Brain microvascular endothelial cell (primary cell): ENCODE data around the gene DGKE.

Experiments
- DNase-seq: peaks from one replicate; pipeline ENCODE4 v3.0.0-alpha.2; 2020
- H3K27ac ChIP-seq: fragments of 250-450 bp; sonication (Bioruptor Pico); 2 replicates; pipeline ENCODE4 v1.5.1; 2020; ENCODE audit warnings: mild to moderate bottlenecking, moderate library complexity
- H3K27me3 ChIP-seq: fragments of 250-450 bp; sonication (Bioruptor Pico); replicated peaks from 2 replicates; pipeline ENCODE4 v1.5.1; 2020; ENCODE audit warnings: mild to moderate bottlenecking
- H3K36me3 ChIP-seq: fragments of 250-450 bp; sonication (Bioruptor Pico); replicated peaks from 2 replicates; pipeline ENCODE4 v1.5.1; 2020; ENCODE audit warnings: mild to moderate bottlenecking
- H3K4me3 ChIP-seq: 2 replicates; pipeline ENCODE4 v1.5.1; 2011; ENCODE audit warnings: low read depth, mild to moderate bottlenecking, control low read depth, low read length, moderate library complexity
- in situ Hi-C: cut with HindIII; loops from 2 replicates; pipeline ENCODE4 v1.10.0; 2017; ENCODE audit warnings: low sequenced_read_pairs, low pct_ligation_motif_present
- TF ChIP-seq, protein P1 (sequence below): IDR thresholded peaks from 2 replicates; pipeline ENCODE4 v1.5.1; 2011; ENCODE audit warnings: low read depth, mild to moderate bottlenecking, moderate library complexity, low read length, control low read depth, inconsistent platforms; ENCODE audit errors: missing control alignments

Gene DGKE

DNA sequence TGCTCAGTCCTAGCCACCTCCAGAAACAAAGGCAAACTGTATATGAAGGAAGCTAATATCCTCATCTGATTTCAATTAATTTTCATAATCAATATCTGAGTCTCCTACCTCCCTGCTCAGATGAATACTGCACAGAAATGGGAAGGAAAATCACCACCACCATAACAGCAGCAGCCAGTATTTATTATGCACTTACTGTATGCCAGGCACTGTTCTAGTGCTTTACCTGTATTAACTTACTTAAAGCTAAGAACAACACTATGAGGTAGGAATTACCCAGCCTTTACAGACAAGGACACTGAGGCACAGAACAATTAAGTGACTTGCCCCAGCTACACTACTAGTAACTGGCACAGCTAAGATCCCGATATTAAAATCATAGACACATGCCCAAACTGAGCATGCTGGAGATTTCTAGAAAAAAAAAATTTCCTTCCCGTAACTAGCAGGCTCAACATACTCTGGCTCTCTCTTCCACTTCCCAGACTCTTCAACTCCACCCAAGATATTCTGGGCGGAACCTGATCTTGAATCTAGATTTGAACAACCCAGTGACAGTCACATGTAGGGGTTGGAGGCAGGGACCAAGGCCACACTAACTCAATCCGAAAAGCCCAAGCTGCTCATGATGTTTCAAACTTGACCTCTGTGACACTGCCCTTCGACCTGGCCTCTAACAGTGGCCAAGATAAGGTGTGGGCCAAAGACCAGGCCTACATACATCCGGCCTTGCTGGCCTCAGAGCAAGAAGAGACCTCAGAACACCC is 76.0 kb downstream of the DGKE start:
- Histone ChIP-seq H3K4me3 (no peak overlapping the region), H3K27me3 (no peaks in the 10 kb centered on the region), H3K27ac (no peak overlapping the region), H3K36me3 (peaks cover 9% of the 10 kb centered on the region)
- in situ Hi-C loops = no loop called here
- TF ChIP-seq, protein P1, sequence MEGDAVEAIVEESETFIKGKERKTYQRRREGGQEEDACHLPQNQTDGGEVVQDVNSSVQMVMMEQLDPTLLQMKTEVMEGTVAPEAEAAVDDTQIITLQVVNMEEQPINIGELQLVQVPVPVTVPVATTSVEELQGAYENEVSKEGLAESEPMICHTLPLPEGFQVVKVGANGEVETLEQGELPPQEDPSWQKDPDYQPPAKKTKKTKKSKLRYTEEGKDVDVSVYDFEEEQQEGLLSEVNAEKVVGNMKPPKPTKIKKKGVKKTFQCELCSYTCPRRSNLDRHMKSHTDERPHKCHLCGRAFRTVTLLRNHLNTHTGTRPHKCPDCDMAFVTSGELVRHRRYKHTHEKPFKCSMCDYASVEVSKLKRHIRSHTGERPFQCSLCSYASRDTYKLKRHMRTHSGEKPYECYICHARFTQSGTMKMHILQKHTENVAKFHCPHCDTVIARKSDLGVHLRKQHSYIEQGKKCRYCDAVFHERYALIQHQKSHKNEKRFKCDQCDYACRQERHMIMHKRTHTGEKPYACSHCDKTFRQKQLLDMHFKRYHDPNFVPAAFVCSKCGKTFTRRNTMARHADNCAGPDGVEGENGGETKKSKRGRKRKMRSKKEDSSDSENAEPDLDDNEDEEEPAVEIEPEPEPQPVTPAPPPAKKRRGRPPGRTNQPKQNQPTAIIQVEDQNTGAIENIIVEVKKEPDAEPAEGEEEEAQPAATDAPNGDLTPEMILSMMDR = no peak
- DNase-seq = no peak

DNA sequence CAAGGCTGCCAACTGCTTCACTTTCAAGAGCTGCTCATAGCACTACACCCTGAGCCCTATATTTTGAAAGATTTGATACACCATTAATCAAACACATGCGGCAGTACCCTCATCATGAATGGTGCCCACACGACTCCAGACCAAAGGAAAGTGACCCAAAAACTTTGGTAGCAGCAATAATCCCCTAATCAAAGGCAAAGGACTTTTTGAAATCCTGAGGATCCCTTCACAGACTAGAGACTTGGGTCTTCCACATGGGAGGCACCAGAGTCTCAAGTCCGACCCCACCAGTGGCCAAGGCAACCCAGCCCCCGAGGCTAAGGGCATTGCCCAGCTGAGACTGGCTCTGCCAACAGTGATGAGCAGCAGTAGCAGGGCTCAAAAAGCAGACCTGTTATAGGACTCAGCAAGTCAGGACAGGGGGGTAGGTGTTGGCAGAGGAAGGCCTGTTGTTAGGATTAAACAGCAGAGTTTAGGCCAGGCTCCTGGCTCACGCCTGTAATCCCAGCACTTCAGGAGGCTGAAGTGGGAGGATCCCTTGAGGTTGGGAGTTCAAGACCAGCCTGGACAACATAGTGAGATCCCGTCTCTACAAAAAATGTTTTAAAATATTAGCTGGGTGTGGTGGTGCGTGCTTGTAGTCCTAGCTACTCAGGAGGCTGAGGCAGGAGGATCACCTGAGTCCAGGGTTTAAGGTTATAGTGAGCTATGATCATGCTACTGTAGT is 76.7 kb downstream of the DGKE start:
- H3K4me3 ChIP-seq = no peak overlapping the region
- TF ChIP-seq, protein P1 = no peak
- DNase-seq = no peak
- H3K27me3 ChIP-seq = no peaks in the 10 kb centered on the region
- H3K36me3 ChIP-seq = peaks cover 9% of the 10 kb centered on the region
- no peak overlapping the region for H3K27ac ChIP-seq
- in situ Hi-C loops = no loop called here

DNA sequence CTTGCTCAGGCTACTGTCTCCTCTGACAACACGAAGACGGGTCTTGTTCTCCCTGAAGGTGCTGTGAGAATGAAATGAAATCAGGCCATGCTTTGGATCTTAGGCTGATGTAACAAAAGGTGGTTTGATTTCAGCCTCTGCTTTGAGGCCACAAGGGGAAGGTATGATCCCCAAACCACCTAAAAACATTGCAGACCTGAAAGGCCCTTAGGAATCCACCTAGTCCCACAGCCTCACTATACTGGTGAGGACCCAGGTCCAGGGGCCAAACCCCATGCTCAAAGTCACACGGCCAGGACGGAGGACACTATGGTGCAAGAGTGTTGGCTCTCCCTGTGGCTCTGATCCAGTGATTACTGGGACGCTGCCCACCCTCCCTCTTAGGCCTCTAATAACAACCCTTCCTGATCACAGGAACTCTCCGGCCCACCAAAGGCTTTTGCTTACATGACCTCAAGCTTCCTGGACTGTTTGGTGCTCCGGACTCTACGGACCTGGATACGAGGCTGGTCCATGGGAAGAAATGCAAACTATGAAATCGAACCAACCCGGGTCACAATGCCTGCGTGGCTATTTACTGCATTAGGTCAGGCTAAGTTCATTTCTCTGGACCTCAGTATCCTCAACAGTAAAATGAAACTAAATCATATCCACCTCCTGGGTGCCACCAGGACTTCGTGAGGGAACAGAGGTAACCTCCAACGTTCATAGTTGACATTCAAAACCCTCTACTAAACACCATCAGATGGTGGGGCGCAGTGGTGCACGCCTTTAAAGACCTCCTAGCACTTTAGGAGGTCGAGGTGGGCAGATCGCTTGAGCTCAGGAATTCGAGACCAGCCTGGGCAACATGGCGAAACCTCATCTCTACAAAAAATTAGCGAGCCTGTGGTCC is 78.4 kb downstream of the DGKE start:
- Histone ChIP-seq H3K36me3 (peaks cover 4% of the 10 kb centered on the region), H3K27ac (no peak overlapping the region), H3K27me3 (no peaks in the 10 kb centered on the region), H3K4me3 (peak overlapping the region; percentile 95)
- in situ Hi-C loops = no loop called here
- TF ChIP-seq, protein P1 = no peak
- DNase-seq = no peak

DNA sequence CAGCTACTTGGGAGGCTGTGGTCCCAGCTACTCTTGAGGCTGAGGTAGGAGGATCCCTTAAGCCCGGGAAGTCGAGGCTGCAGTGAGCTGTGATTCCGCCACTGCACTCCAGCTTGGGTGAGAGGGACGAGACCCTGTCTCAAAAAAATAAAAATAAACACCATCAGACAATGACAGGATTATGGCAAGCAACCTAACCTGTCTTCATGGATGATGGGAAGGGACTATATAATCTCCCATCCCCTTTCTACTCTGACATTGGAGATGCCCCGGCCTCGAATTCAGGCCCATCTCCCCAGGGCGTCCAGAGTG is 79.0 kb downstream of the DGKE start:
- DNase-seq = no peak
- H3K27me3 ChIP-seq = no peaks in the 10 kb centered on the region
- peak overlapping the region; percentile 95 for H3K4me3 ChIP-seq
- H3K27ac ChIP-seq = no peak overlapping the region
- H3K36me3 ChIP-seq = no peaks in the 10 kb centered on the region
- in situ Hi-C loops = no loop called here
- TF ChIP-seq, protein P1 = no peak

DNA sequence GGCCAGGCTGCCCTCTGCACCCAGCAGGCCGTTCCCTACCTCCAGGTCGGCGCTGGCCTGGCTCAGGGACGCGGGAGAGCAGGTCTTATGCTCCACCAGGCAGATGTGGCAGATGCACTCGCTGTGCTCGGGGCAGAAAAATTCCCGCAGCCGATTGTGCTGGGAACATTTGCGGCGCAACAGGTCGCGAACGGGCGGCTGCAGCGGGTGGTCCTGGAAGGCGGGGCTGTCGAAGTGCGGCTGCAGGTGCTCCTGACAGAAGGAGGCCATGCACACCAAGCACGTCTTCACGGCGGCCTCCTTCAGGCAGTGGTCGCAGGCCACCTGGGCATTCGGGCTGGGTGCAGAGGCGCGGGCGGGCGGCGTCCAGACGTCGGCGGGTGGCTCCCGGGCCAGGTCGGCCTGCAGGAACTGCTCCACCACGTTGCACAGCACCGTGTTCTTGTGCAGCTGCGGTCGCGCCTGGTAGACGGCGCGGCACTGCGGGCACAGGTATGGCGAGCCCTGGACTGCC is 79.5 kb downstream of the DGKE start:
- H3K4me3 ChIP-seq = peak overlapping the region; percentile 95
- TF ChIP-seq, protein P1 = no peak
- H3K27ac ChIP-seq = peak overlapping the region; percentile 24
- H3K36me3 ChIP-seq = no peaks in the 10 kb centered on the region
- DNase-seq = no peak
- H3K27me3 ChIP-seq = no peaks in the 10 kb centered on the region
- in situ Hi-C loops = no loop called here
